Measurements from ENCODE around the gene GPER1.
"Not testable (repeated sequence)": the region's sequence is repeated elsewhere in the genome, so short reads cannot be mapped to it uniquely, and the experiment has no call there.

GPER1 gene

GRCh38 chr7:1103789-1104515 lies 16.0 kb downstream of the GPER1 start:
- DNase-seq (ENCODE audit: low read depth in 2 of 2), result no peak

- no peak for DNase-seq (ENCODE audit: low read depth in 2 of 2)
Measured at GRCh38 chr7:1104516-1105179, 16.7 kb downstream of the GPER1 start.

GRCh38 chr7:1105189-1105588 lies 17.3 kb downstream of the GPER1 start:
- DNase-seq (ENCODE audit: low read depth in 2 of 2), result no peak

GRCh38 chr7:1106063-1106792 lies 18.3 kb downstream of the GPER1 start:
- no peak for DNase-seq (ENCODE audit: low read depth in 2 of 2)

- DNase-seq (ENCODE audit: low read depth in 2 of 2), result no peak
Measured at GRCh38 chr7:1106793-1107421, 19.0 kb downstream of the GPER1 start.

GRCh38 chr7:1108264-1108920 lies 20.5 kb downstream of the GPER1 start:
- DNase-seq (ENCODE audit: low read depth in 2 of 2), result no peak

- no peak for DNase-seq (ENCODE audit: low read depth in 2 of 2)
Measured at GRCh38 chr7:1109581-1110310, 21.8 kb downstream of the GPER1 start.

- no peak for DNase-seq (ENCODE audit: low read depth in 2 of 2)
Measured at GRCh38 chr7:1110358-1110757, 22.4 kb downstream of the GPER1 start.

- DNase-seq (ENCODE audit: low read depth in 2 of 2), result no peak
Measured at GRCh38 chr7:1111156-1111555, 23.2 kb downstream of the GPER1 start.

- no peak for DNase-seq (ENCODE audit: low read depth in 2 of 2)
Measured at GRCh38 chr7:1112109-1112508, 24.2 kb downstream of the GPER1 start.

GRCh38 chr7:1112625-1113547 lies 25.0 kb downstream of the GPER1 start:
- DNase-seq (ENCODE audit: low read depth in 2 of 2), result no peak

GRCh38 chr7:1113548-1113885 lies 25.6 kb downstream of the GPER1 start:
- DNase-seq (ENCODE audit: low read depth in 2 of 2), result no peak

- DNase-seq (ENCODE audit: low read depth in 2 of 2), result no peak
Measured at GRCh38 chr7:1114088-1114487, 26.2 kb downstream of the GPER1 start.

GRCh38 chr7:1114505-1114904 lies 26.6 kb downstream of the GPER1 start:
- no peak for DNase-seq (ENCODE audit: low read depth in 2 of 2)

- not testable (repeated sequence) for DNase-seq (ENCODE audit: low read depth in 2 of 2)
Measured at GRCh38 chr7:1115171-1116045, 27.5 kb downstream of the GPER1 start.

GRCh38 chr7:1116383-1117008 lies 28.6 kb downstream of the GPER1 start:
- DNase-seq (ENCODE audit: low read depth in 2 of 2), result not testable (repeated sequence)

- no peak for DNase-seq (ENCODE audit: low read depth in 2 of 2)
Measured at GRCh38 chr7:1117321-1117928, 29.5 kb downstream of the GPER1 start.

GRCh38 chr7:1119201-1119600 lies 31.3 kb downstream of the GPER1 start:
- no peak for DNase-seq (ENCODE audit: low read depth in 2 of 2)
